ELF-1 (cell line): ENCODE measurements around the gene FLT3.
"Not testable (repeated sequence)": the region's sequence is repeated elsewhere in the genome, so short reads cannot be mapped to it uniquely, and the experiment has no call there.

ENCODE experiments used
- DNase-seq: peaks from one replicate; pipeline ENCODE4 v3.0.0-alpha.2; 2016; ENCODE audit warnings: low read depth, low spot score

The FLT3 gene

GRCh38 chr13:28100150-28101121, at the start of gene FLT3:
TSS of gene FLT3 (minus strand) at chr13:28100576. CDS start at chr13:28100510, 66 bp downstream.
- DNase-seq, result peak; percentile 79

- DNase-seq, result no peak
These were observed 47.1 kb upstream of the FLT3 start for GRCh38 chr13:28147495-28147894.

GRCh38 chr13:28145049-28145448, 44.7 kb upstream of the FLT3 start:
- DNase-seq, result no peak

GRCh38 chr13:28141542-28141941, 41.2 kb upstream of the FLT3 start:
- peak; percentile 55 for DNase-seq

GRCh38 chr13:28140433-28141125, 40.2 kb upstream of the FLT3 start:
- DNase-seq, result peak; percentile 36

- DNase-seq, result peak; percentile 88
These were observed 38.5 kb upstream of the FLT3 start for GRCh38 chr13:28138756-28139470.

- peak; percentile 96 for DNase-seq
These were observed 37.8 kb upstream of the FLT3 start, which contains the start of gene PAN3 for GRCh38 chr13:28138012-28138755. TSS of gene PAN3 (plus strand) at chr13:28138545. CDS start at chr13:28138658, 113 bp downstream.

- DNase-seq, result no peak
These were observed 37.2 kb upstream of the FLT3 start for GRCh38 chr13:28137596-28137995.

GRCh38 chr13:28136916-28137315, 36.5 kb upstream of the FLT3 start:
- no peak for DNase-seq

GRCh38 chr13:28131646-28132045, 31.3 kb upstream of the FLT3 start:
- no peak for DNase-seq

- DNase-seq, result no peak
These were observed 29.7 kb upstream of the FLT3 start for GRCh38 chr13:28129911-28130693.

GRCh38 chr13:28128926-28129325, 28.6 kb upstream of the FLT3 start:
- peak; percentile 16 for DNase-seq

GRCh38 chr13:28128030-28128429, 27.7 kb upstream of the FLT3 start:
- no peak for DNase-seq

- DNase-seq, result no peak
These were observed 20.8 kb upstream of the FLT3 start for GRCh38 chr13:28121224-28121623.

- DNase-seq, result no peak
These were observed 19.9 kb upstream of the FLT3 start for GRCh38 chr13:28120317-28120716.

GRCh38 chr13:28117689-28118377, 17.5 kb upstream of the FLT3 start:
- DNase-seq, result peak; percentile 60

GRCh38 chr13:28116736-28117135, 16.4 kb upstream of the FLT3 start:
- no peak for DNase-seq

GRCh38 chr13:28110414-28110813, 10.0 kb upstream of the FLT3 start:
- DNase-seq, result no peak

- no peak for DNase-seq
These were observed 6.6 kb upstream of the FLT3 start for GRCh38 chr13:28106976-28107375.

- not testable (repeated sequence) for DNase-seq
These were observed 1.5 kb upstream of the FLT3 start for GRCh38 chr13:28101886-28102285.
